A673 (cell line): ENCODE data around the gene SLC16A10. TPM values are rescaled to one million over a fixed set of nuclear protein-coding genes. Genes with fewer than 3 reads are reported as not detected.

ENCODE experiments used
- BruUV-seq: library from RNA; stranded (reverse); fragments of 400-500 nt; replicated peaks from 2 replicates; lab custom pipeline; 2021; lab: Mats Ljungman, UMichigan
- CTCF ChIA-PET: fragments of 300-600 bp; sonication (Branson Sonifier 250); formaldehyde crosslinking; loops from one replicate; lab custom pipeline; 2022; ENCODE audit warnings: antibody characterized with exemption; lab: Charles Lee
- POLR2A ChIA-PET: fragments of 300-600 bp; sonication (Branson Sonifier 250); formaldehyde crosslinking; loops from one replicate; lab custom pipeline; 2022; ENCODE audit warnings: antibody characterized with exemption; ENCODE audit not compliant: low non-redundant PET; lab: Charles Lee
- DNase-seq: peaks from one replicate; pipeline ENCODE4 v3.0.0-alpha.2; 2015; ENCODE audit warnings: low spot score
- H3K27ac ChIP-seq: fragments of 200-600 bp; sonication (generic); 2 replicates; pipeline ENCODE4 v1.5.1; 2016; ENCODE audit warnings: mixed run types, low read depth, mild to moderate bottlenecking, mixed read lengths, antibody characterized with exemption, low read length; ENCODE audit not compliant: poor library complexity, severe bottlenecking
- H3K27me3 ChIP-seq: fragments of 200-600 bp; sonication (generic); replicated peaks from 2 replicates; pipeline ENCODE4 v1.6.1; 2017; ENCODE audit warnings: mixed run types, low read depth, mild to moderate bottlenecking, mixed read lengths, antibody characterized with exemption, low read length; ENCODE audit not compliant: insufficient read depth, poor library complexity
- H3K36me3 ChIP-seq: fragments of 200-600 bp; sonication (generic); 2 replicates; pipeline ENCODE4 v1.6.1; 2016; ENCODE audit warnings: mixed run types, mild to moderate bottlenecking, mixed read lengths, antibody characterized with exemption, low read length; ENCODE audit not compliant: insufficient read depth, poor library complexity, severe bottlenecking
- H3K4me1 ChIP-seq: fragments of 200-600 bp; sonication (generic); 2 replicates; pipeline ENCODE4 v1.6.1; 2017; ENCODE audit warnings: mixed run types, mild to moderate bottlenecking, mixed read lengths, antibody characterized with exemption, low read length; ENCODE audit not compliant: insufficient read depth, poor library complexity, severe bottlenecking
- H3K4me3 ChIP-seq: fragments of 200-600 bp; sonication (generic); 2 replicates; pipeline ENCODE4 v1.5.1; 2016; ENCODE audit warnings: low read depth, mixed run types, mild to moderate bottlenecking, mixed read lengths, low read length; ENCODE audit not compliant: poor library complexity, severe bottlenecking
- H3K9me3 ChIP-seq: fragments of 200-600 bp; sonication (generic); 2 replicates; pipeline ENCODE4 v1.6.1; 2016; ENCODE audit warnings: mixed run types, low read depth, mild to moderate bottlenecking, mixed read lengths, antibody characterized with exemption, low read length; ENCODE audit not compliant: poor library complexity, severe bottlenecking
- CTCF ChIP-seq: fragments of 300-800, 200-600 bp; sonication (generic); conservative IDR thresholded peaks from 2 replicates; pipeline ENCODE4 v1.5.1; 2017; ENCODE audit warnings: low read depth, mild to moderate bottlenecking, antibody characterized with exemption, low read length, moderate library complexity, mixed read lengths
- EZH2 ChIP-seq: fragments of 200-600 bp; sonication (generic); IDR thresholded peaks from 2 replicates; pipeline ENCODE4 v1.6.1; 2017; ENCODE audit warnings: borderline replicate concordance, low read depth, mild to moderate bottlenecking, mixed read lengths, antibody characterized with exemption, low read length; ENCODE audit not compliant: poor library complexity, severe bottlenecking
- intact Hi-C: fragments of 100-400 bp; cut with micrococcal nuclease; formaldehyde crosslinking; loops from one replicate; pipeline ENCODE4 v1.10.0; 2022; ENCODE audit not compliant: unreplicated experiment
- total RNA-seq: library from RNA; stranded (reverse); gene quantifications from 2 replicates; pipeline ENCODE4 v1.2.3, GENCODE V29; 2021

SLC16A10 gene
- total RNA-seq, 1 experiment from 2014 or later, result 7.9 TPM

GRCh38 chr6:111207141-111207858 is 120.0 kb downstream of the SLC16A10 start:
- CTCF ChIA-PET, result no interaction called here
- TF ChIP-seq EZH2 (no peak), CTCF (no peak)
- H3K27me3 ChIP-seq, result no peaks in the 10 kb centered on the region
- no TSS peak for BruUV-seq
- POLR2A ChIA-PET, result no interaction called here
- H3K4me3 ChIP-seq, result no peak overlapping the region
- no peaks in the 10 kb centered on the region for H3K9me3 ChIP-seq
- no peaks in the 10 kb centered on the region for H3K4me1 ChIP-seq
- H3K27ac ChIP-seq, result no peak overlapping the region
- no peak for DNase-seq
- H3K36me3 ChIP-seq, result no peaks in the 10 kb centered on the region
- intact Hi-C loops, result no loop called here

GRCh38 chr6:111208933-111209332 is 121.6 kb downstream of the SLC16A10 start:
- ChIA-PET POLR2A (no interaction called here), CTCF (interaction anchor here (0.6 kb wide), 1 partner anchor 198 kb away, joined by 3 read pairs; no protein-coding TSS in a partner anchor)
- Histone ChIP-seq H3K36me3 (no peaks in the 10 kb centered on the region), H3K9me3 (no peaks in the 10 kb centered on the region), H3K27me3 (no peaks in the 10 kb centered on the region), H3K27ac (no peak overlapping the region), H3K4me3 (no peak overlapping the region), H3K4me1 (no peaks in the 10 kb centered on the region)
- TF ChIP-seq CTCF (no peak), EZH2 (no peak)
- intact Hi-C loops, result no loop called here
- DNase-seq, result no peak
- no TSS peak for BruUV-seq

- Histone ChIP-seq H3K27ac (no peak overlapping the region), H3K4me1 (no peaks in the 10 kb centered on the region), H3K36me3 (no peaks in the 10 kb centered on the region), H3K9me3 (no peaks in the 10 kb centered on the region), H3K27me3 (no peaks in the 10 kb centered on the region), H3K4me3 (no peak overlapping the region)
- peak; percentile 71 for DNase-seq
- CTCF ChIA-PET, result interaction anchor here (0.5 to 1.2 kb wide), 4 partner anchors 11 to 467 kb away, joined by 3 to 16 read pairs (median 3); no protein-coding TSS in a partner anchor
- intact Hi-C loops, result loop anchor here (1.0 to 5.0 kb wide), 3 partner anchors 153 to 683 kb away; no protein-coding TSS in a partner anchor
- no TSS peak for BruUV-seq
- TF ChIP-seq CTCF (peak; percentile 82), EZH2 (no peak)
- POLR2A ChIA-PET, result no interaction called here
Observed at GRCh38 chr6:111210194-111210728, 123.0 kb downstream of the SLC16A10 start.
